IMR-90 (cell line): ENCODE measurements around the gene ACTR5. TPM values are rescaled to one million over a fixed set of nuclear protein-coding genes. Genes with fewer than 3 reads are reported as not detected.

Experiments used
- ATAC-seq: fragments of 200-7000 bp; cut with Tn5 transposase; 2 replicates; pipeline ENCODE4 v1.9.1; 2020; ENCODE audit warnings: low read depth, mild to moderate bottlenecking, moderate library complexity
- BruUV-seq: library from RNA; stranded (reverse); fragments of 400-500 nt; replicated peaks from 2 replicates; lab custom pipeline; 2021; lab: Mats Ljungman, UMichigan
- CTCF ChIA-PET: fragments of 300-600 bp; formaldehyde crosslinking; extraction: SDS; loops from one replicate; lab custom pipeline; 2021; ENCODE audit warnings: antibody characterized with exemption; lab: Yijun Ruan, JAX
- POLR2A ChIA-PET: fragments of 300-600 bp; sonication (Branson Sonifier 250); formaldehyde crosslinking; loops from one replicate; lab custom pipeline; 2022; ENCODE audit warnings: antibody characterized with exemption; ENCODE audit not compliant: unreplicated experiment; lab: Charles Lee
- DNase-seq: peaks from one replicate; pipeline ENCODE4 v3.0.0; 2013
- H2AFZ ChIP-seq: replicated peaks from 2 replicates; pipeline ENCODE3; 2013; ENCODE audit warnings: low read length, mild to moderate bottlenecking; ENCODE audit not compliant: poor library complexity
- H2AK5ac ChIP-seq: 2 replicates; pipeline ENCODE4 v1.6.1; 2013; ENCODE audit warnings: low read depth, low read length, inconsistent platforms
- H2AK9ac ChIP-seq: replicated peaks from 2 replicates; pipeline ENCODE3; 2013; ENCODE audit warnings: mild to moderate bottlenecking, low read depth, low read length, moderate library complexity; ENCODE audit not compliant: poor library complexity
- H2BK120ac ChIP-seq: 2 replicates; pipeline ENCODE4 v1.6.1; 2013; ENCODE audit warnings: low read depth, low read length, inconsistent platforms
- H2BK15ac ChIP-seq: 3 replicates; pipeline ENCODE4 v1.6.1; 2013; ENCODE audit warnings: low read depth, low read length, inconsistent platforms
- H2BK20ac ChIP-seq: 2 replicates; pipeline ENCODE4 v1.6.1; 2013; ENCODE audit warnings: low read depth, mild to moderate bottlenecking, inconsistent platforms, low read length, moderate library complexity
- H2BK5ac ChIP-seq: 2 replicates; pipeline ENCODE4 v1.6.1; 2013; ENCODE audit warnings: mild to moderate bottlenecking, low read depth, low read length, inconsistent platforms; ENCODE audit not compliant: poor library complexity, severe bottlenecking
- H3K14ac ChIP-seq: replicated peaks from 2 replicates; pipeline ENCODE4 v1.6.1; 2013; ENCODE audit warnings: low read depth, low read length, inconsistent platforms
- H3K18ac ChIP-seq: 2 replicates; pipeline ENCODE4 v1.6.1; 2013; ENCODE audit warnings: low read depth, low read length, control low read depth
- H3K23ac ChIP-seq: 2 replicates; pipeline ENCODE4 v1.6.1; 2013; ENCODE audit warnings: low read depth, low read length, inconsistent platforms
- H3K27ac ChIP-seq: 2 replicates; pipeline ENCODE4 v1.5.1; 2013; ENCODE audit warnings: mild to moderate bottlenecking, control low read depth, low read length; ENCODE audit not compliant: insufficient read depth
- H3K27me3 ChIP-seq: 2 replicates; pipeline ENCODE4 v1.6.1; 2013; ENCODE audit warnings: low read length; ENCODE audit not compliant: control insufficient read depth, insufficient read depth
- H3K36me3 ChIP-seq: 2 replicates; pipeline ENCODE4 v1.6.1; 2013; ENCODE audit warnings: low read length, mixed read lengths; ENCODE audit not compliant: control insufficient read depth, insufficient read depth
- H3K4ac ChIP-seq: 2 replicates; pipeline ENCODE4 v1.6.1; 2013; ENCODE audit warnings: low read depth, low read length, inconsistent platforms
- H3K4me1 ChIP-seq: 2 replicates; pipeline ENCODE4 v1.6.1; 2013; ENCODE audit warnings: low read length, mixed read lengths; ENCODE audit not compliant: control insufficient read depth, insufficient read depth
- H3K4me2 ChIP-seq: 2 replicates; pipeline ENCODE4 v1.6.1; 2013; ENCODE audit warnings: low read depth, mild to moderate bottlenecking, control low read depth, low read length, moderate library complexity
- H3K4me3 ChIP-seq: 2 replicates; pipeline ENCODE4 v1.5.1; 2013; ENCODE audit warnings: low read depth, mild to moderate bottlenecking, control low read depth, low read length, moderate library complexity; ENCODE audit not compliant: insufficient read depth
- H3K56ac ChIP-seq: 2 replicates; pipeline ENCODE4 v1.6.1; 2013; ENCODE audit warnings: low read length, inconsistent platforms; ENCODE audit not compliant: insufficient read depth; ENCODE audit errors: extremely low read depth
- H3K79me1 ChIP-seq, 2 experiments: 2 replicates each; pipeline ENCODE4 v1.6.1; 2013; ENCODE audit warnings: low read length in 2 of 2, inconsistent platforms in 1 of 2, low read depth in 1 of 2
- H3K9ac ChIP-seq: 2 replicates; pipeline ENCODE4 v1.6.1; 2013; ENCODE audit warnings: low read depth, low read length, control low read depth
- H3K9me1 ChIP-seq: 2 replicates; pipeline ENCODE4 v1.6.1; 2013; ENCODE audit warnings: low read length, inconsistent platforms; ENCODE audit not compliant: insufficient read depth
- H3K9me3 ChIP-seq: 2 replicates; pipeline ENCODE4 v1.6.1; 2013; ENCODE audit warnings: low read length; ENCODE audit not compliant: control insufficient read depth, insufficient read depth
- H4K20me1 ChIP-seq: 2 replicates; pipeline ENCODE4 v1.6.1; 2013; ENCODE audit warnings: low read length, inconsistent platforms; ENCODE audit not compliant: insufficient read depth
- H4K5ac ChIP-seq: 2 replicates; pipeline ENCODE4 v1.6.1; 2013; ENCODE audit warnings: mild to moderate bottlenecking, low read depth, low read length, control low read depth
- H4K8ac ChIP-seq, 2 experiments: 2 replicates each; pipeline ENCODE4 v1.6.1; 2013; ENCODE audit warnings: low read depth in 2 of 2, low read length in 2 of 2, control low read depth in 1 of 2, inconsistent platforms in 1 of 2
- H4K91ac ChIP-seq: 2 replicates; pipeline ENCODE4 v1.6.1; 2013; ENCODE audit warnings: low read depth, low read length, inconsistent platforms; ENCODE audit not compliant: insufficient read depth
- BHLHE40 ChIP-seq: fragments of 150-350 bp; IDR thresholded peaks from 2 replicates; pipeline ENCODE4 v1.6.1; 2016; ENCODE audit warnings: mild to moderate bottlenecking, low read depth, low read length
- FOS ChIP-seq: fragments of 150-350 bp; IDR thresholded peaks from 2 replicates; pipeline ENCODE4 v1.6.1; 2016; ENCODE audit warnings: low read depth, low read length
- MAFK ChIP-seq: IDR thresholded peaks from 2 replicates; pipeline ENCODE4 v1.6.1; 2012; ENCODE audit warnings: low read depth, low read length, improper control_type of control experiment
- MAZ ChIP-seq: IDR thresholded peaks from 2 replicates; pipeline ENCODE4 v1.6.1; 2012; ENCODE audit warnings: low read depth, mild to moderate bottlenecking, low read length, improper control_type of control experiment, moderate library complexity, borderline replicate concordance
- MXI1 ChIP-seq: IDR thresholded peaks from 2 replicates; pipeline ENCODE4 v1.6.1; 2012; ENCODE audit warnings: low read depth, mild to moderate bottlenecking, low read length, moderate library complexity, borderline replicate concordance
- NFE2L2 ChIP-seq: fragments of 150-350 bp; IDR thresholded peaks from 2 replicates; pipeline ENCODE4 v1.6.1; 2016; ENCODE audit warnings: low read depth, mild to moderate bottlenecking, low read length
- POLR2A ChIP-seq: IDR thresholded peaks from 2 replicates; pipeline ENCODE4 v1.6.1; 2012; ENCODE audit warnings: mild to moderate bottlenecking, low read depth, low read length
- RAD21 ChIP-seq: IDR thresholded peaks from 2 replicates; pipeline ENCODE4 v1.6.1; 2012; ENCODE audit warnings: low read length, improper control_type of control experiment
- RFX5 ChIP-seq: IDR thresholded peaks from 2 replicates; pipeline ENCODE4 v1.8.0; 2012; ENCODE audit warnings: low read depth, mild to moderate bottlenecking, low read length, moderate library complexity
- SMC3 ChIP-seq: fragments of 150-350 bp; IDR thresholded peaks from 2 replicates; pipeline ENCODE4 v1.6.1; 2016; ENCODE audit warnings: low read depth, mild to moderate bottlenecking, antibody characterized with exemption, low read length, moderate library complexity
- USF2 ChIP-seq: fragments of 150-350 bp; IDR thresholded peaks from 2 replicates; pipeline ENCODE4 v1.6.1; 2017; ENCODE audit warnings: mild to moderate bottlenecking, antibody characterized with exemption, low read length, low read depth
- WGBS, 2 experiments: methylation state at CpG; one replicate each; pipeline versions ENCODE4 v1.1.5 to v1.1.7; 2013; ENCODE audit warnings: missing lambda C conversion rate in 2 of 2; ENCODE audit not compliant: insufficient read length in 1 of 2; ENCODE audit errors: extremely low coverage in 2 of 2; 5-methylcytosine and 5-hydroxymethylcytosine counted together
- dilution Hi-C: fragments of 300-500 bp; cut with HindIII; formaldehyde crosslinking; loops from one replicate; pipeline ENCODE4 v1.14.3; 2018; ENCODE audit warnings: low sequenced_read_pairs; ENCODE audit not compliant: unreplicated experiment
- in situ Hi-C: fragments of 300-500 bp; cut with MboI; formaldehyde crosslinking; loops from 3 replicates; pipeline ENCODE4 v1.14.3; 2019; ENCODE audit warnings: low sequenced_read_pairs, inconsistent platforms, mixed read lengths
- intact Hi-C: fragments of 100-400 bp; cut with micrococcal nuclease; formaldehyde crosslinking; loops from 2 replicates; pipeline ENCODE4 v1.10.0; 2022
- polyA plus RNA-seq, 3 experiments: library from polyadenylated mRNA; depleted of rRNA; stranded (reverse); fragments of >200 nt; gene quantifications; 2 replicates each; pipeline ENCODE4 v1.2.3, GENCODE V29; 2012; ENCODE audit warnings: low replicate concordance in 1 of 3
- total RNA-seq: library from RNA; depleted of rRNA; stranded (reverse); fragments of >200 nt; gene quantifications from 2 replicates; pipeline ENCODE4 v1.2.3, GENCODE V29; 2012
- TF ChIP-seq, protein P1 (sequence below): conservative IDR thresholded peaks from 2 replicates; pipeline ENCODE4 v1.5.1; 2012; ENCODE audit warnings: mild to moderate bottlenecking, low read depth, low read length, improper control_type of control experiment

Gene ACTR5
- total and polyA plus RNA-seq, 2 of the 4 experiments (the other 2 are of a cell fraction) = 5.9 to 6.6 TPM

GRCh38 chr20:38774167-38774566 is 25.9 kb downstream of the ACTR5 start:
- Histone ChIP-seq H3K9me1 (peaks cover 1% of the 10 kb centered on the region; the same call in 1 of the 2 replicates), H3K14ac (no peak overlapping the region), H2AK9ac (no peak overlapping the region), H2AK5ac (no peak overlapping the region), H3K9ac (no peak overlapping the region), H2BK15ac (no peak overlapping the region), H4K8ac (no peak overlapping the region), H3K18ac (no peak overlapping the region), H4K20me1 (no peaks in the 10 kb centered on the region), H2AFZ (no peak overlapping the region), H3K4ac (no peak overlapping the region), H3K27ac (no peak overlapping the region), H2BK20ac (no peak overlapping the region), H2BK5ac (no peak overlapping the region), H3K27me3 (no peaks in the 10 kb centered on the region), H3K56ac (no peak overlapping the region), H3K4me1 (no peaks in the 10 kb centered on the region), H4K5ac (no peak overlapping the region), H3K9me3 (no peaks in the 10 kb centered on the region), H3K79me1 (no peaks in the 10 kb centered on the region), H4K91ac (no peak overlapping the region), H3K4me3 (no peak overlapping the region), H3K36me3 (peaks cover 16% of the 10 kb centered on the region), H3K4me2 (no peak overlapping the region), H3K23ac (no peak overlapping the region), H2BK120ac (no peak overlapping the region)
- POLR2A ChIA-PET = no interaction called here
- dilution Hi-C loops = no loop called here
- no CpG with 5 or more reads among the region's 2 CpGs for WGBS, 2 experiments
- DNase-seq = no peak
- TF ChIP-seq, protein P1, sequence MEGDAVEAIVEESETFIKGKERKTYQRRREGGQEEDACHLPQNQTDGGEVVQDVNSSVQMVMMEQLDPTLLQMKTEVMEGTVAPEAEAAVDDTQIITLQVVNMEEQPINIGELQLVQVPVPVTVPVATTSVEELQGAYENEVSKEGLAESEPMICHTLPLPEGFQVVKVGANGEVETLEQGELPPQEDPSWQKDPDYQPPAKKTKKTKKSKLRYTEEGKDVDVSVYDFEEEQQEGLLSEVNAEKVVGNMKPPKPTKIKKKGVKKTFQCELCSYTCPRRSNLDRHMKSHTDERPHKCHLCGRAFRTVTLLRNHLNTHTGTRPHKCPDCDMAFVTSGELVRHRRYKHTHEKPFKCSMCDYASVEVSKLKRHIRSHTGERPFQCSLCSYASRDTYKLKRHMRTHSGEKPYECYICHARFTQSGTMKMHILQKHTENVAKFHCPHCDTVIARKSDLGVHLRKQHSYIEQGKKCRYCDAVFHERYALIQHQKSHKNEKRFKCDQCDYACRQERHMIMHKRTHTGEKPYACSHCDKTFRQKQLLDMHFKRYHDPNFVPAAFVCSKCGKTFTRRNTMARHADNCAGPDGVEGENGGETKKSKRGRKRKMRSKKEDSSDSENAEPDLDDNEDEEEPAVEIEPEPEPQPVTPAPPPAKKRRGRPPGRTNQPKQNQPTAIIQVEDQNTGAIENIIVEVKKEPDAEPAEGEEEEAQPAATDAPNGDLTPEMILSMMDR = no peak
- TF ChIP-seq RAD21 (no peak), BHLHE40 (no peak), RFX5 (no peak), MXI1 (no peak), NFE2L2 (no peak), MAFK (no peak), USF2 (no peak), MAZ (no peak), SMC3 (no peak), FOS (no peak), POLR2A (no peak)
- intact Hi-C loops = no loop called here
- BruUV-seq = no TSS peak
- no peak for ATAC-seq
- CTCF ChIA-PET = no interaction called here
- in situ Hi-C loops = loop anchor here (25.0 kb wide), 1 partner anchor 263 kb away; no protein-coding TSS in a partner anchor
